AML-193 (cell line): ENCODE data around the gene GDPD4.

Experiments
- DNase-seq, 2 experiments: peaks; one replicate each; lab custom pipeline; 2025; lab: John Stamatoyannopoulos, UW

GDPD4 gene

DNA sequence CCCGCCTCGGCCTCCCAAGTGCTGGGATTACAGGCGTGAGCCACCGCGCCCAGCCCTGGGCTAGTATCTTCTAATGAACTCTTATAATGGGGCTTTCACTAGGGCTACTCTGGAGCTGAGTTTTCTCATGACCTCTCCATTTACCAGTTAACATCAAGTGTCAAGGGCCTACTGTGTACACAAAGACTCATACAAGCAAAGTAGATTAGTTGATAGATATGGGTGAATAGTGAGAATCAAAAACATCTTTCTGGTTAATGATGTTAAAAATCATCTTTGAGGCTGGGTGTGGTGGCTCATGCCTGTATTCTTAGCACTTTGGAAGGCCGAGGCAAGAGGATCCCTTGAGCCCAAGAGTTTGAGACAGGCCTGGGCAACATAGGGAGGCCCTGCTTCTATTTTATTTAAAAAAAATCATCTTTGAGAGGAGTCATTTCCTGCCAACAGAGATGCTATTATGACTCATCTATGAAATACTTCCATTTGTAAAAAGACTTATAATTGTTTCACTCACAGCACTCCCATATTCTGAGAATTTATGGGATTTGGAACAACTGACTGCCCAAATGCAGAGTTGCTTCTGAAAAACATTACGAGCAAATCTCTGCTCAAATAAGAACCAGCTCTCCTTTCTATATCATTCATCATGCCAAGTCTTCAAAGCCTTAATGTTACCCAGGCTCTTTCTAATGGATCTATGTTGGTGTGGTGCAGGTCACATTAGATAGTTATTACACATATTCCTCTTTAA, 57.0 kb downstream of the GDPD4 start:
- DNase-seq, result no peak

DNA sequence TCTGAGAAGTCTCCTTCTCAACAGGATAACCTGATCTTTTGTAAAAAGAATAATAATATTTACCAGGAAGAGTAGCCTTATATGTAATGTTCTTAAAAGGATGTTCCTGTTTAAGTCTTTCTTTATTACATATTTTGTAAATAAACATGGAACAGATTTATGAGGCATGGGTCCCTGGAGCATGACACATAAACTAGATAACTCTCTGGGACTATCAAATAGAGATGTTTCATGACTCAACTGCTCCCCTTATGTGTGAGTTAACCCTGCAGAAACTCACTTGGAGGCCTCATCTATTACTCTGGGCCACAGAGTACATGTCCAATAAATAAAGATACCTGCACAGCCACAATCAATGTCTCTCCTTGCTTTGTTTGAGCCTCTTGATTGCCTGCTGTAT, 64.6 kb downstream of the GDPD4 start:
- DNase-seq, result no peak

DNA sequence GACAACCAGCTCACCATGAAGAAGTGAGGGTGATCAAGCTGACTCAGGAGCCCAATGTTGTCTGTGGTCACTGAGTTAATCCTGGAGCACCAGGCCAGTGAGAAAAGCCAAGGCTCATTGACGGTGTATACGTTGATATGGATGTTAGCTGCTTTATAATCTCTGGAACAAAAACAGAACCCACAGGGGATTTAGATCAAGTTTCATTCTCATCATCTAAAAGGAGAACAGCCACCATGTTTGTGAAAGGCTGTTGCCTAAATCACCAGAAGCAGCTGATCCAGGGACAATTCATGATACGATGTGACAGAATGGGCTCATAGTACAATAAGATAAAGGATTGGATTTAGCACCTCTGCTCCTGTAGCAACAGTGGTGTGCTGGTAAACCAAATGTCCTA, 68.5 kb downstream of the GDPD4 start:
- DNase-seq, result no peak

GRCh38 chr11:77232242-77232641, 69.2 kb downstream of the GDPD4 start:
- DNase-seq, result no peak

- no peak for DNase-seq
These were observed 69.7 kb downstream of the GDPD4 start for GRCh38 chr11:77231800-77232199.

DNA sequence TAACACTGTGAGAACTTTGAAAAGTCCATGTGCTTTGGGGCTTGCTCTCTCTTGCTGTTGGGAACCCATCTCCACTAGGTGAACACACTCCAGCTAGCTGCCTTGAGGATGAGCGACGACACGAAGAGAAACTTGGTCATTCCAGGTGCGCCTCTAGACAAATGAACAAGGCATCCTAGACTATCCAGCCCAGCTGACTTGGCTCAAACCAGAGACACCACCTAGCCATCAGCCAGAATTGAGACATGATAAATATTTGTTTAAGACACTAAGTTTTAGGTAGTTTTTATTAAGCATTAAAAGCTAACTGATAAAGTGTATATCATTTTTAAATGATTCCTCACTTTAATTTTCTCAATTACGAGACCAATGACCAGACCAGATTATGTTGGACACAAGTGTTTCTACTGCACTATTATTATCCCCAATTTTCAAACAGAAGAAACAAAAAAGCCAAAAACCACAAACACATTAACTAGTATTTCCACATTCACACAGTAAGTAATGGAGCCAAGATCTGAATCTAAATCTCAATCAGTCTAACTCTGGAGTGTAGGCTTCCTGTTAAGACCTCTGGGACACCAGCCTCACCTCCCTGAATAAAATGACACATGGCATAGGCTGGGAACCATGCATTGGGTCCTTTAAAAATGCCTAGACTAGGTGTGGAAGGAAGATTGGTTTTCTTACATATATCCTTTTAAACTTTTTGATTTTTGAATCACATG, 70.4 kb downstream of the GDPD4 start:
- no peak for DNase-seq

DNA sequence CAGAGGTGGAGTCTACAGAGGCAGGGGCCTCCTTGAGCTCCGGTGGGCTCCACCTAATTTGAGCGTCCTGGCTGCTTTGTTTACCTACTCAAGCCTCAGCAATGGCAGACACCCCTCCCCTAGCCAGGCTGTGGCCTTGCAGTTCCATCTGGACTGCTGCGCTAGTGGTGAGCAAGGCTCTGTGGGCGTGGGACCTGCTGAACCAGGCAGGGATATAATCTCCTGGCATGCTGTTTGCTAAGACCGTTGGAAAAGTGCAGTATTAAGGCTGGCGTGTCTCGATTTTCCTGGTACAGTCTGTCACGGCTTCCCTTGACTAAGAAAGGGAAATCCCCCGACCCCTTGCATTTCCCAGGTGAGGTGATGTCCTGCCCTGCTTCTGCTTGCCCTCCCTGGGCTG, 77.7 kb downstream of the GDPD4 start:
- DNase-seq, result no peak

DNA sequence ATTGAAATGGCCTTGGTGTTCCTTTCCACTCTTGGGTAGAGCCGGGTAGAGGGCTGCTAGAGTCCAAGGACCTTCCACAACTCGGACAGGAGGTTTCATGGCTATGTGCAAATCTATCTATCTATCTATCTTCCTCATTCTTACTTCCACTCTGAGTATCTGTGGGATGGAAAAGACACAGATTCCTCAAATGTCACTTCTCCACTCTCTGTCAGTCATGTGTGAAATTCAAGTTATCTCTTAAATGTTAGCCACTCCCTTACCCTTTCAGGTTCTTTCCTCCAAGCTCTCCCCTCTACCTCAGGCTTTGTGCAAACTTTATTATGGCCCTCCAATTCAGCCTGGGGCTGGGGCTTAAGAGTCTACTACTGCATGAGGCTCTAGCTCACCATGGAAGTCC, 84.3 kb downstream of the GDPD4 start:
- no peak for DNase-seq

GRCh38 chr11:77215106-77215505, 86.4 kb downstream of the GDPD4 start:
- DNase-seq, result no peak

- DNase-seq, result no peak
These were observed 86.9 kb downstream of the GDPD4 start for GRCh38 chr11:77214557-77214956.

DNA sequence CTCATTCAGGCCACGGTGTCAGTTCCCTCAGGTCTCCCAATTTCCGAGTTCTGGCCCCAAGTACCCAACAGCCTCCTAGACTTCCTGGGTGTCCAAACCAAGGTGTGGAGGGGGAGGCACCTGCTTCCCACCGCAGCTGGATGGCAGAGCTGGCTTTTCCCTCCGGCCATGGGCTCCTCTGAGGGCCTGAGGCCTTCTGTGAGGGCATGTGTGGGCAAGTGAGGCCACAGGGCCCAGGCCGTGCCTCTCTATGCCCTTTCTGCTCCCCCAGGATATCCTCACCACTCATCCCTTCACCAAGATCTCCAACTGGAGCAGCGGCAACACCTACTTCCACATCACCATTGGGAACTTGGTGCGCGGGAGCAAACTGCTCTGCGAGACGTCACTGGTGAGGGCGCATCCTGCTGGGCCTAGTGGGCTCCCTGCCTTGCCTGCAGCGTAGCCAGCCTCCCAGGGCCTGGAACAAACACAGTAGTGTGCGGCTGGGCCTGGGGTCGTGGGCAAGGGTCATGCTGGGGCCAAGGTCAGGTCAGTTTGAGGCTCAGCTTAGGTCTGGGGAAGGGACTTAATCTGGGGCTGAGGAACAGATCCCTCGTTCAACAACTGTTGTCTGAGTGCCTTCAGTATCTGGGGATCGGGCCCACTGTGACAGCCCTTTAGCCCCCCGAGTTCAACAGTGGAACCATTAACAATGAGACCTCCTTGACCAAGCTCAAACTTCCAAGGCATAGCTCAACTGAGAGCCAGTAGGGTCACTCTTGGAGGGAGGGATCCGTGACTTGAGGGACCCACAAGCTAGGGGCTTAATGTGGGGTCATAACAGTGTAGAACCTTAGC, 87.7 kb downstream of the GDPD4 start:
- DNase-seq, result no peak

DNA sequence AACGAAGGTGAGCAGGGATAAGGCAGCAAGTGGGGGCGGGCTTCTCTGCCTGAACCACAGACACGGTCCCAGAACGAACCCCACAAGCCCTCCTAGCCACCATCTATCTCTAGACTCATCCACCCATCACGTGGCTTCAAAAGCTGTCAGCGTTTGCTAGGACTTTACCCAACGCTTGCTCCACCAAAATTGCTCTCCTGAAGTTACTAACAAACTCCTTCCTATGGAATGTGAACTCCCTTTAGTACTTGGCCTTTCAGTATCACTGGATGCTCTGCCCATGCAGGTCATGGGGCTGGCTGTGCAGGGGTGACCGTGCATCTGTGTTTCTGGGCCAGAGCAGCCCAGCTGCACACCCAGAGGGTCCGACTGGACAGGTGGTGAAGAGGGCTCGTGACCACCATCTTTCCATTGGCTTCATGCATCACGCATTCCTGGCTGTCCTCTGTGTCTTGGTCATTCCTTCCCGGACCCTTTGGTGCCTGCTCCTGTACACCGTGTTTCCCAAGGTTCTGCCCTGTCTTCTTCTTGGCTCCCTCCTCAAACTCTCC, 88.4 kb downstream of the GDPD4 start:
- no peak for DNase-seq

- DNase-seq, result no peak
These were observed 89.0 kb downstream of the GDPD4 start for GRCh38 chr11:77212314-77213007.

GRCh38 chr11:77211594-77212251, 89.8 kb downstream of the GDPD4 start:
- no peak for DNase-seq

DNA sequence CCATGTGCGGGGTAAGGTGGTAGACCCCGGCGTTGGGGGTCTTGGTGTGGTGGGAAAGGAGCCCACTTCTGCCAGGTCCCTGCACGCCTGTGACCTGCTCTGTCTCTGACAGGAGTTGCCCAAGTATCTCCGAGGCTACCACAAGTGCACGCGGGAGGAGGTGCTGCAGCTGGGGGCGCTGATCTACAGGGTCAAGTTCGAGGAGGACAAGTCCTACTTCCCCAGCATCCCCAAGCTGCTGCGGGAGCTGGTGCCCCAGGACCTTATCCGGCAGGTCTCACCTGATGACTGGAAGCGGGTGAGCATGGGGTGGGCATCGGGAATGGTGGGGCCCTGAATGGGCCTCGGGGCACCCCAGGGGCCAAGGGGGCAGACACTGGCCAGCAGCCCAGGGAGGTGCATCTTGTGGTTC, 90.4 kb downstream of the GDPD4 start:
- DNase-seq, result no peak

DNA sequence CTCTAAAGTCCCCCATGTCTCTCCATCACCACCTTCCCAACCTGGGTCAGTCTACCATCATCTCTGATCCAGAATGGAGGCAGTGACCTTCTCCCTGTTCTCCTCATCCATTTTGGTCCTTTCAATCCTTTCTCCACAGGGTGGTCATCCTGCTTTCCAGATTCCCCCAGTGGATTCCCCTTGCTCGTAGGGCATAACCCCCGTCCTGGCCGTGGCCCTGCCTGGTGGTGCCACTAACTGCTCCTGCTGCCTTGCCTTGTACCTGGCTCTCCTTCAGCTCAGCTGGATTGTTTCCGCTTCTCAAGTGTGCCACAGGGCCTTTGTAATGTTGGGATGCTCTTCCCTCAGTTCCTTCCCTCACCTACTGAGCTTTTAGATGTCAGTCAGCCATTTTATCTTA, 91.8 kb downstream of the GDPD4 start:
- no peak for DNase-seq

- no peak for DNase-seq
These were observed 93.0 kb downstream of the GDPD4 start for GRCh38 chr11:77208535-77208934.

DNA sequence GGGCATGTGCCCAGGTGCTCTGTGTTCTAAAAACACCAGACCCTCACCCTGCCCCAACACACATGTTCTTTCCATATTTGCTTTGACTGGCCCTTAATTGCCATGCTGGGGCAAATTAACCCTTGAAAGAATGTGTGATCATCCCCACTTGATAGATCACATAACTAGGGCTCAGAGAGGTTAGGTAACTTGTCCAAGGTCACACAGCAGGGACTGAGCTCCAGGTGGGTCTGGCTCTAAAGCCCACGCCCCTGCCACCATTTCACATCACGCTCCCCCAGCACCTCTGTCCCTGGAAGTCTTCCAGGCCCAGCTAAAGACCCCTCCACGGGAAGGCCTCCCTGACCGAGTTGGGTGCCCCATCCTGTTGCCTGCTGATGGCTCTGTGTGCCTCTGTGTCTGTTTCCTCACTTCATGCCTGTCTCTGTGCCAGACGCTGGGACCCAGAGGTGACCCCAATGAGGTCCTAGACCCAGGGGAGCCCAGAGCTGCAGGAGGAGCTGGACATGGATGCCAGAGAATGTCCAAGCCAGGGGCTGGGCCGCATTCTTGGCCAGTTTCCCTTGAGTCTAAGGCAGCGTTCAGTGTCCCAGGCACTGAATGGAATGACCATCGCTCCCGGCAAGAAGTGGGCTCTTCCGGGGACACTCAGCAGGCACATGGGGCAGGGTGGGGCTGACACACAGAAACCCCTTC, 93.7 kb downstream of the GDPD4 start:
- DNase-seq, result no peak

DNA sequence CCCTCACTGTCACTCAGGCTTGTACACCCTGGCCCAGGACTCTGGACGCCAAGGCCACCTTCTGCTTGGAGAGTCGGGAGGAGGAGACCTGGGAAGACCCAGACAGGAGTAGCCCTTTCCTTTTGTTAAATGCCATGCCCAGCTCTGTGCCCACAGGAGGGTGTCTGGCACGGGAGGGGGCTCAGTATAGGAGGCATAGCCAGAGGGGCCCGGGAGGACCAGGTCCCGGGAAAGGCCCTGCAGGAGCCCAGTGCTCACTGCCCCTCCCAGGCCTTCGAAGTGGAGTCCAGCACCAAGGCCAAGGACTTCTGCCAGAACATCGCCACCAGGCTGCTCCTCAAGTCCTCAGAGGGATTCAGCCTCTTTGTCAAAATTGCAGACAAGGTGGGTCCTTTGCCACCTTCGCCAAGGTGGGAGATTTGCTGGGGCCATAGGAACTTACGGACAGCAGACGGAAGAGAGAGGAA, 94.4 kb downstream of the GDPD4 start:
- no peak for DNase-seq

DNA sequence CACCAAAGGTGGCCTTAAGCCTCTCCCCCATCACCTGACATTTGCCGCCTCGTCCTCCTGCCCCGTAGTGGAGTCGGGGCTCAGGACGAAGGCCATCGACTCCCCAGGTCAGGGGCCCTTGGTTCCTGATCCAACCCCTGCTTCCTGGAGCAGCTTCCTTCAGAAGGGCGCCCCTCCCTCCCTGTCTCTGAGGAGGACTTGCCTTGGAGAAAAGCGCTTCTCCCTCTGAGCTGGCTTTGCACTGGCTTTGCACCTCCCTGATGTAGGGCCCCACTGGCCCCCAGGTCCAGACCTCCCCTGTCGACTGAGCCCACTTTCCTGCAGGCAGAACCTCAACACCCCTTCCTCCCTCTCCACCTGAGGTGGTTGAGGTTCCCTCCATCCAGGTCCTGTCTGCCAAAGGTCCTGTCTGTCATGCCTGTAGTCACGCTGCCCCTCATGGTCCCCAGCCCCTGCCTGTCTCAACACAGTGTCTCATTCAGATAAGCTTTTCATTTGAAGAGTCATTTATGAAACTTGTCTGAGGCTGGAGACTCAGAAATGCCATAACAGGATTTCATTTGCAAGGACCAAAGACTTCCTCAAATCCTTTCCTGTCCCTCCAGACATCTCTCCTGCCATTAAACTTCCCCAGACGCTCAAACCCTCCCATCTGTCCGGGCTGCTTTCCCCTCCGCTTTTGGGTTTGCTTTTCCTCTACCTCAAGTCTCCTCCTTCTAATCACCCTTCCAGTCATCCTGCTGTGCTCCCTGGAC, 95.0 kb downstream of the GDPD4 start:
- DNase-seq, result no peak
